ENCODE results near the gene CPNE6. TPM values are rescaled to one million over a fixed set of nuclear protein-coding genes. Genes with fewer than 3 reads are reported as not detected.
A peak's percentile ranks its signal among the peaks of the same experiment; 100 is the strongest.

CPNE6 gene
- polyA plus RNA-seq, 2 of the 4 experiments (the other 2 are of a cell fraction): not detected

DNA sequence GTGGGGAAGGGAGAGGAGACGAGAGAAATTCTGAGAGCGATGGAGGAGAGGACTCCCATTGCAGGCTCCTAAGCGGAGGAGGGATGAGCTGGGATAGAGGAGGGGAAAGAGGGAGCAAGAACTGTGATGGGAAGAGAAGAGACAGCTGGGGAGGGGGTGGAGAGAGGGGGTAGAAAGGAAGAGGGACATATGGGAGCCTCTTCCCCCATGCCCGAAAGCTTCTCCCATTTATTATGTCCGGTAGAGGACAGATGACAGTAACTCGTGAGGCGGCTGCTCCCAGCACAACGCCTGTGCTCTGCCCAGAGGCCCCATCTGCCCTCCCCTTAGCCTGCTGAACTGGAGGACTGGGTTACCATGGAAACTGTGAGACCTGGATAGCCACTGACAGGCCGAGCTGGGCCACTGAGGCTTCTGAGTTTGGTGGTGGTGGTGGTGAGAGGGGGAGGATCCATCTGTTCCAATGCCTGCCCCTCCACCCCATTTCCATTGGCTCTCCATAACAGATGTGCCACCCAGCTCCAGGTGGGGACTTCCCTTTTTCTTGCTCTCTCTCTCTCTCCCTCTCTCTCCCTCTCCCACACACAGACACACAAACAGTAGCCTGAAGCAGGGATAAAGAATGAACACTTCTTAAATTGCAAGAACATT, 8.3 kb downstream of the CPNE6 start:
- peaks cover 15% of the 10 kb centered on the region for H3K4me1 ChIP-seq
- no peak for FAIRE-seq
- no peak for TF ChIP-seq ZFP36 (IDR thresholded peaks at IDR 0.05; ENCODE audit: borderline replicate concordance, partially characterized antibody)
- no peak for TF ChIP-seq PHF8 (IDR thresholded peaks at IDR 0.05; ENCODE audit: borderline replicate concordance, low read depth)
- TF ChIP-seq, protein P1, sequence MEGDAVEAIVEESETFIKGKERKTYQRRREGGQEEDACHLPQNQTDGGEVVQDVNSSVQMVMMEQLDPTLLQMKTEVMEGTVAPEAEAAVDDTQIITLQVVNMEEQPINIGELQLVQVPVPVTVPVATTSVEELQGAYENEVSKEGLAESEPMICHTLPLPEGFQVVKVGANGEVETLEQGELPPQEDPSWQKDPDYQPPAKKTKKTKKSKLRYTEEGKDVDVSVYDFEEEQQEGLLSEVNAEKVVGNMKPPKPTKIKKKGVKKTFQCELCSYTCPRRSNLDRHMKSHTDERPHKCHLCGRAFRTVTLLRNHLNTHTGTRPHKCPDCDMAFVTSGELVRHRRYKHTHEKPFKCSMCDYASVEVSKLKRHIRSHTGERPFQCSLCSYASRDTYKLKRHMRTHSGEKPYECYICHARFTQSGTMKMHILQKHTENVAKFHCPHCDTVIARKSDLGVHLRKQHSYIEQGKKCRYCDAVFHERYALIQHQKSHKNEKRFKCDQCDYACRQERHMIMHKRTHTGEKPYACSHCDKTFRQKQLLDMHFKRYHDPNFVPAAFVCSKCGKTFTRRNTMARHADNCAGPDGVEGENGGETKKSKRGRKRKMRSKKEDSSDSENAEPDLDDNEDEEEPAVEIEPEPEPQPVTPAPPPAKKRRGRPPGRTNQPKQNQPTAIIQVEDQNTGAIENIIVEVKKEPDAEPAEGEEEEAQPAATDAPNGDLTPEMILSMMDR (IDR thresholded peaks at IDR 0.05): no peak
- no peak for TF ChIP-seq PBX3 (IDR thresholded peaks at IDR 0.05)
- TF ChIP-seq MYC (IDR thresholded peaks at IDR 0.05; ENCODE audit: borderline replicate concordance, low read length): no peak
- TF ChIP-seq HDAC2 (IDR thresholded peaks at IDR 0.05): no peak
- TF ChIP-seq BCL3 (IDR thresholded peaks at IDR 0.05): no peak
- TF ChIP-seq EHF (CRISPR knock-in tag; IDR thresholded peaks at IDR 0.05): no peak
- TF ChIP-seq ZC3H11A (IDR thresholded peaks at IDR 0.05): no peak
- no peak for TF ChIP-seq USF2 (IDR thresholded peaks at IDR 0.05)
- no peak for TF ChIP-seq FOXS1 (CRISPR knock-in tag; IDR thresholded peaks at IDR 0.05)
- TF ChIP-seq NFE2L2 (conservative IDR thresholded peaks at IDR 0.05; ENCODE audit: low read length): no peak
- no peak for TF ChIP-seq ESRRA (IDR thresholded peaks at IDR 0.05; ENCODE audit: borderline replicate concordance, low read length)
- TF ChIP-seq SREBF2 (IDR thresholded peaks at IDR 0.05): no peak
- TF ChIP-seq FOSL2 (IDR thresholded peaks at IDR 0.05): no peak
- TF ChIP-seq FOSL2 (CRISPR knock-in tag; IDR thresholded peaks at IDR 0.05): no peak
- no peak for TF ChIP-seq MAX (IDR thresholded peaks at IDR 0.05)
- no peak for TF ChIP-seq ZSCAN20 (CRISPR knock-in tag; IDR thresholded peaks at IDR 0.05)
- CTCF ChIA-PET: interaction anchor here (0.7 to 8.4 kb wide), 9 partner anchors 9 to 391 kb away, joined by 3 to 106 read pairs (median 9); partner anchors contain the start of genes DCAF11, IRF9, NRL and PCK2
- 89% methylated on average over 9 of the region's 9 CpGs for WGBS (ENCODE audit: missing lambda C conversion rate)
- no peak overlapping the region for H3K4me2 ChIP-seq
- no peak overlapping the region for H3K27ac ChIP-seq
- POLR2A ChIA-PET: interaction anchor here (0.6 to 2.7 kb wide), 3 partner anchors 15 to 81 kb away, joined by 3 to 16 read pairs (median 13); partner anchors contain the start of genes DCAF11, NRL and PCK2
- H3K9me3 ChIP-seq: no peaks in the 10 kb centered on the region
- no peak overlapping the region for H3K4me3 ChIP-seq
- DNase-seq (ENCODE audit: low read depth in 1 of 2, low spot score in 1 of 2): no peak
- ATAC-seq: no peak

- Histone ChIP-seq H3K9me3 (no peaks in the 10 kb centered on the region), H3K4me3 (no peak overlapping the region), H3K27ac (peak overlapping the region; percentile 92 to 93; a peak in 4 of 6 replicates), H3K4me2 (peak overlapping the region; percentile 82), H3K4me1 (peaks cover 15% of the 10 kb centered on the region)
- ATAC-seq (no peak), DNase-seq (ENCODE audit: low read depth in 1 of 2, low spot score in 1 of 2) (no peak), FAIRE-seq (no peak)
- ChIA-PET CTCF (interaction anchor here (0.7 to 8.4 kb wide), 10 partner anchors 8 to 390 kb away, joined by 3 to 106 read pairs (median 8); partner anchors contain the start of genes CARMIL3, DCAF11, IRF9 and NRL), POLR2A (interaction anchor here (1.1 to 2.7 kb wide), 6 partner anchors 9 to 35 kb away, joined by 4 to 16 read pairs (median 6); partner anchors contain the start of genes CPNE6, DCAF11, NRL and PCK2)
- 56% methylated on average over 3 of the region's 6 CpGs for WGBS (ENCODE audit: missing lambda C conversion rate)
- TF ChIP-seq CHD4 (IDR thresholded peaks at IDR 0.05; ENCODE audit: borderline replicate concordance): no peak
- TF ChIP-seq NFE2L2 (conservative IDR thresholded peaks at IDR 0.05; ENCODE audit: low read length): no peak
- no peak for TF ChIP-seq MYC (IDR thresholded peaks at IDR 0.05; ENCODE audit: borderline replicate concordance, low read length)
- TF ChIP-seq EHF (CRISPR knock-in tag; IDR thresholded peaks at IDR 0.05): no peak
- no peak for TF ChIP-seq HDAC2 (IDR thresholded peaks at IDR 0.05)
- no peak for TF ChIP-seq ELK1 (IDR thresholded peaks at IDR 0.05; ENCODE audit: low read depth, low read length)
- TF ChIP-seq EHMT2 (IDR thresholded peaks at IDR 0.05; ENCODE audit: low read depth): no peak
- TF ChIP-seq RARB (CRISPR knock-in tag; IDR thresholded peaks at IDR 0.05): no peak
- no peak for TF ChIP-seq POLR2AphosphoS2 (conservative IDR thresholded peaks at IDR 0.05; ENCODE audit: low read length)
- TF ChIP-seq POLR2A (IDR thresholded peaks at IDR 0.05; ENCODE audit: low read length): no peak
- no peak for TF ChIP-seq RCOR1 (IDR thresholded peaks at IDR 0.05; ENCODE audit: low read depth, low read length)
- no peak for TF ChIP-seq RAD21 (conservative IDR thresholded peaks at IDR 0.05 in 1 of 2, IDR thresholded peaks at IDR 0.05 in 1 of 2)
- no peak for TF ChIP-seq HOXA7 (CRISPR knock-in tag; IDR thresholded peaks at IDR 0.05)
- no peak for TF ChIP-seq FOXS1 (CRISPR knock-in tag; IDR thresholded peaks at IDR 0.05)
- TF ChIP-seq BHLHE40 (IDR thresholded peaks at IDR 0.05; ENCODE audit: low read depth, low read length): no peak
- no peak for TF ChIP-seq GATA3 (IDR thresholded peaks at IDR 0.05; ENCODE audit: borderline replicate concordance)
- no peak for TF ChIP-seq KDM1A (IDR thresholded peaks at IDR 0.05; ENCODE audit: low read depth)
Observed at GRCh38 chr14:24080142-24080530, 8.8 kb downstream of the CPNE6 start.

Measured in A549 (cell line).